ENCODE measurements around the gene ST8SIA4. TPM values are rescaled to one million over a fixed set of nuclear protein-coding genes. Genes with fewer than 3 reads are reported as not detected.

Gene ST8SIA4
- total RNA-seq, 1 experiment from 2014 or later, result 0.41 TPM

GRCh38 chr5:100840789-100841188 is 62.3 kb downstream of the ST8SIA4 start:
- ATAC-seq, result no peak
- in situ Hi-C loops (cut with HindIII; ENCODE audit: low pct_unique_long_range_greater_than_20kb, low sequenced_read_pairs) (no loop called here), intact Hi-C loops (cut with micrococcal nuclease; ENCODE audit: unreplicated experiment) (no loop called here)
- H3K27me3 ChIP-seq (ENCODE audit: control insufficient read depth, insufficient read depth, low read length), result no peaks in the 10 kb centered on the region
- H3K4me1 ChIP-seq (ENCODE audit: control insufficient read depth, insufficient read depth, low read length), result no peaks in the 10 kb centered on the region
- H3K4me3 ChIP-seq (ENCODE audit: low read depth in 2 of 2, low read length in 2 of 2), result no peak overlapping the region
- ChIA-PET CTCF (no interaction called here), POLR2A (no interaction called here)
- H3K36me3 ChIP-seq (ENCODE audit: control insufficient read depth, insufficient read depth, low read length), result no peaks in the 10 kb centered on the region
- no peak overlapping the region for H3K27ac ChIP-seq (ENCODE audit: low read length)
- no peaks in the 10 kb centered on the region for H3K9me3 ChIP-seq (ENCODE audit: control insufficient read depth, insufficient read depth, low read depth, low read length)
- no TSS peak for BruUV-seq (replicated peaks)
- no peak for DNase-seq (ENCODE audit: low read depth, low spot score)
- TF ChIP-seq SIN3A (IDR thresholded peaks at IDR 0.05; ENCODE audit: borderline replicate concordance, insufficient read depth, low read depth, low read length), result no peak
- no peak for TF ChIP-seq REST (IDR thresholded peaks at IDR 0.05; ENCODE audit: insufficient read depth in 1 of 2, low read depth in 2 of 2, low read length in 1 of 2)
- no peak for TF ChIP-seq POLR2AphosphoS5 (IDR thresholded peaks at IDR 0.05; ENCODE audit: low read depth, low read length)
- TF ChIP-seq CTCF (IDR thresholded peaks at IDR 0.05), result no peak
- TF ChIP-seq TCF7L2 (IDR thresholded peaks at IDR 0.05; ENCODE audit: low read depth, low read length), result no peak

GRCh38 chr5:100840370-100840769 is 62.7 kb downstream of the ST8SIA4 start:
- CTCF ChIA-PET, result no interaction called here
- Histone ChIP-seq H3K27me3 (ENCODE audit: control insufficient read depth, insufficient read depth, low read length) (no peaks in the 10 kb centered on the region), H3K27ac (ENCODE audit: low read length) (no peak overlapping the region), H3K36me3 (ENCODE audit: control insufficient read depth, insufficient read depth, low read length) (no peaks in the 10 kb centered on the region), H3K4me3 (ENCODE audit: low read depth in 2 of 2, low read length in 2 of 2) (no peak overlapping the region), H3K4me1 (ENCODE audit: control insufficient read depth, insufficient read depth, low read length) (no peaks in the 10 kb centered on the region), H3K9me3 (ENCODE audit: control insufficient read depth, insufficient read depth, low read depth, low read length) (no peaks in the 10 kb centered on the region)
- BruUV-seq (replicated peaks), result no TSS peak
- no peak for DNase-seq (ENCODE audit: low read depth, low spot score)
- in situ Hi-C loops (cut with HindIII; ENCODE audit: low pct_unique_long_range_greater_than_20kb, low sequenced_read_pairs) (no loop called here), intact Hi-C loops (cut with micrococcal nuclease; ENCODE audit: unreplicated experiment) (no loop called here)
- POLR2A ChIA-PET, result no interaction called here
- no peak for TF ChIP-seq POLR2AphosphoS5 (IDR thresholded peaks at IDR 0.05; ENCODE audit: low read depth, low read length)
- TF ChIP-seq SIN3A (IDR thresholded peaks at IDR 0.05; ENCODE audit: borderline replicate concordance, insufficient read depth, low read depth, low read length), result no peak
- no peak for TF ChIP-seq TCF7L2 (IDR thresholded peaks at IDR 0.05; ENCODE audit: low read depth, low read length)
- TF ChIP-seq REST (IDR thresholded peaks at IDR 0.05; ENCODE audit: insufficient read depth in 1 of 2, low read depth in 2 of 2, low read length in 1 of 2), result no peak
- no peak for TF ChIP-seq CTCF (IDR thresholded peaks at IDR 0.05)
- ATAC-seq, result no peak

Data from Panc1 (cell line).